Uterus (tissue), 4 donors: ENCODE measurements around the gene BLNK. TPM values are rescaled to one million over a fixed set of nuclear protein-coding genes. Genes with fewer than 3 reads are reported as not detected.

Experiments
- DNase-seq, 2 donors: peaks; one replicate each; pipeline ENCODE4 v3.0.0-alpha.2; 2019 to 2020
- H3K27ac ChIP-seq, 2 donors: fragments of 200-600 bp; sonication (generic); 1 replicate in 1 of 2; 2 replicates in 1 of 2; pipeline ENCODE4 v1.5.1; 2016 to 2018
- H3K27me3 ChIP-seq, 2 donors: fragments of 200-600 bp; sonication (generic); one replicate each; pipeline ENCODE4 v1.5.1; 2018 to 2019; ENCODE audit warnings: control low read depth in 1 of 2
- H3K36me3 ChIP-seq, 2 donors: fragments of 200-600 bp; sonication (generic); one replicate each; pipeline ENCODE4 v1.5.1; 2019; ENCODE audit warnings: control low read depth in 1 of 2
- H3K4me1 ChIP-seq, 2 donors: fragments of 200-600 bp; sonication (generic); one replicate each; pipeline ENCODE4 v1.5.1; 2018 to 2019; ENCODE audit warnings: control low read depth in 1 of 2
- H3K4me3 ChIP-seq, 2 donors: fragments of 200-600 bp; sonication (generic); 1 replicate in 1 of 2; 2 replicates in 1 of 2; pipeline ENCODE4 v1.5.1; 2018 to 2019; ENCODE audit warnings: mild to moderate bottlenecking in 1 of 2
- H3K9me3 ChIP-seq, 2 donors: fragments of 200-600 bp; sonication (generic); one replicate each; pipeline ENCODE4 v1.5.1; 2019; ENCODE audit warnings: control low read depth in 1 of 2
- POLR2A ChIP-seq, 2 donors: fragments of 450-650 bp; IDR thresholded peaks; one replicate each; pipeline ENCODE4 v1.6.1; 2016; ENCODE audit warnings: antibody characterized with exemption in 2 of 2, mild to moderate bottlenecking in 1 of 2, moderate library complexity in 1 of 2
- intact Hi-C: fragments of 100-400 bp; cut with DNase I; formaldehyde crosslinking; loops from one replicate; pipeline ENCODE4 v1.15.1; 2023; ENCODE audit warnings: low total_unique reads
- total RNA-seq, 4 donors: library from RNA; depleted of rRNA in 3 of 4; stranded (reverse); fragments of >200 nt in 3 of 4; gene quantifications; one replicate each; pipeline versions ENCODE4 v1.1.0 to v1.2.4, GENCODE V29; 2014 to 2023
- TF ChIP-seq, protein P1 (sequence below), 4 experiments: fragments of 200-600 bp in 2 of 4; fragments of 450-650 bp in 2 of 4; sonication (generic) in 2 of 4; IDR thresholded peaks; one replicate each; pipeline ENCODE4 v1.5.1; 2016 to 2019; ENCODE audit warnings: antibody characterized with exemption in 4 of 4, mild to moderate bottlenecking in 2 of 4, moderate library complexity in 1 of 4
- donor health status: DM: yes; HTN: yes; CAD: no.

BLNK gene
- total RNA-seq, 4 donors from 2014 or later, result 0.67 to 3.9 (median 1.8) TPM; not detected in 1

DNA sequence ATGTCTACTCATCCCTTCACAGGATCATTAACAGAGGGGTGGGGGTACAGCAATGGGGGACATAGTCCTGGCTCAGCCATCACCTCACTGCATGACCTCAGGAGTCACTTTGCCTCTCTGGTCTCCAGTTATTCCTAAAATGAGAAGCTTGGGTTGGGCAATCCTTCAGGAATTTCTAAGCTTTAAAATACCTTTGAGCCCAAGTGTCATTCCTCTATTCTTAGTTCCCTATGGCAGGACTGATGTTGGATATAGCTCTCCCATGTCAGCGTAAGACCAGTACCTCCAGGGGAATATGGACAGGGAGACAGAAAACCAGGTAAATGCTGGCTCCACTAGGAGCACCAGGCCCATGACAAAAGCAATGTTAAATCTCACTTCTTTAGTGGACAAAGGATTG, 34.5 kb downstream of the BLNK start:
- no peaks in the 10 kb centered on the region for H3K36me3 ChIP-seq
- no peak overlapping the region for H3K27ac ChIP-seq
- H3K27me3 ChIP-seq, result no peaks in the 10 kb centered on the region
- H3K4me1 ChIP-seq, result no peaks in the 10 kb centered on the region
- no peak overlapping the region for H3K4me3 ChIP-seq
- intact Hi-C loops, result no loop called here
- H3K9me3 ChIP-seq, result no peaks in the 10 kb centered on the region
- DNase-seq, result no peak
- TF ChIP-seq POLR2A (IDR thresholded peaks at IDR 0.05), result no peak
- TF ChIP-seq, protein P1, sequence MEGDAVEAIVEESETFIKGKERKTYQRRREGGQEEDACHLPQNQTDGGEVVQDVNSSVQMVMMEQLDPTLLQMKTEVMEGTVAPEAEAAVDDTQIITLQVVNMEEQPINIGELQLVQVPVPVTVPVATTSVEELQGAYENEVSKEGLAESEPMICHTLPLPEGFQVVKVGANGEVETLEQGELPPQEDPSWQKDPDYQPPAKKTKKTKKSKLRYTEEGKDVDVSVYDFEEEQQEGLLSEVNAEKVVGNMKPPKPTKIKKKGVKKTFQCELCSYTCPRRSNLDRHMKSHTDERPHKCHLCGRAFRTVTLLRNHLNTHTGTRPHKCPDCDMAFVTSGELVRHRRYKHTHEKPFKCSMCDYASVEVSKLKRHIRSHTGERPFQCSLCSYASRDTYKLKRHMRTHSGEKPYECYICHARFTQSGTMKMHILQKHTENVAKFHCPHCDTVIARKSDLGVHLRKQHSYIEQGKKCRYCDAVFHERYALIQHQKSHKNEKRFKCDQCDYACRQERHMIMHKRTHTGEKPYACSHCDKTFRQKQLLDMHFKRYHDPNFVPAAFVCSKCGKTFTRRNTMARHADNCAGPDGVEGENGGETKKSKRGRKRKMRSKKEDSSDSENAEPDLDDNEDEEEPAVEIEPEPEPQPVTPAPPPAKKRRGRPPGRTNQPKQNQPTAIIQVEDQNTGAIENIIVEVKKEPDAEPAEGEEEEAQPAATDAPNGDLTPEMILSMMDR (IDR thresholded peaks at IDR 0.05), result no peak

DNA sequence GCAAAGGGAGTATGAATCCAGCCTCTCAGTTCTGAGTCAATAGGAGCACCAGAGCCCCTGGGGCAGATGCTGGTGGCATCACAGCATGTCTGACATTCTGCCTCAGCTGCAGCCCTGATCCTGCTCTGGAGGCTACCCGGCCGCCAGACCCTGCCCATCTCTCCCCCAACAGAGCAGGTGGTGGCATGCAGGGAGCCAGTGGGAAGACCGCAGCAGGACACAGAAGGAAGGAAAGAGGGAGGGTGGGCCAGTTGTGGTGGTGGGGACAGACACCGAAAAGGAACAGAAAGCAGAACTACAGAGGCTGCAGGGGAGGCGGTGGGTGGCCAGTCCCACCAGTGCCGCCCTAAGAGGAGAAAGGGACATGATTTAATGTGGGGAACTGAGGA, 35.3 kb downstream of the BLNK start:
- Histone ChIP-seq H3K4me3 (no peak overlapping the region), H3K9me3 (no peaks in the 10 kb centered on the region), H3K27ac (no peak overlapping the region), H3K27me3 (no peaks in the 10 kb centered on the region), H3K36me3 (no peaks in the 10 kb centered on the region), H3K4me1 (no peaks in the 10 kb centered on the region)
- no peak for DNase-seq
- intact Hi-C loops, result no loop called here
- TF ChIP-seq, protein P1 (IDR thresholded peaks at IDR 0.05), result no peak
- no peak for TF ChIP-seq POLR2A (IDR thresholded peaks at IDR 0.05)

DNA sequence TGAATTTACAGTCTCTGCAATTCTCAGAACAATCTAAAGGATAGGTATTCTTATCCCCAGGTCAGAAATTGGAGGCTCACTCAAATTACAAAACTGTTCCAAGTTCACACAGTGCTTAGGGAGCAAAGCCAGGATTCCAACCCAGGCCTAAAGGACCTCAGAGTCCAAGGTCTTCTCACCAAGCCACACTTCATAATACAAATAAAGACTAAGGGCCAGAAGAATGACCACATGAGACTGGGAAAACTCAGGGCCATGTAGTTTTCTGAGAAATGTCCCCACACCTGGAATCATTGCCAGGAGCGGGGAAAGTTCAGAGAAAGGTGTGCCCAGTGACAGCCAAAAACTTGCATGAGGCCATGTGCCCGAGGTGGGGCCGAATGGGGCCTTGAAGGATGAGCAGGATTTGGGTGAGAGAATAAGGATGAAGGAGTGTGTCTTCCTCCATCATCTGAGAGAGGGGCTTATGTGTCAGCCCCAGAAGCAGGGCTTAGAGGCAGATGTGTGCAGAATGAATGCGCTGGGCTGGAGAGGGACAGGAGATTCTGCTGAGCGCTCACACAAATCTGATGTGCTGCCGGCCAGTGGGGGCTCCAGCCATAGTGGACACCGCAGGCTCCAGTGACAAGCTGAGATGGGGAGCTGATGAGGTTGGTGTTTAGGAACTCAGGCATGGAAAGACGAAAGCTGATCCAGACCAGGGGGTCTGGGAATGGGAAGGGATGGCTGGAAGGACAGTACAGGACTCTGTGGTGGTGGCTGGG, 35.9 kb downstream of the BLNK start:
- Histone ChIP-seq H3K9me3 (no peaks in the 10 kb centered on the region), H3K4me1 (no peaks in the 10 kb centered on the region), H3K27me3 (no peaks in the 10 kb centered on the region), H3K27ac (no peak overlapping the region), H3K4me3 (no peak overlapping the region), H3K36me3 (no peaks in the 10 kb centered on the region)
- intact Hi-C loops, result no loop called here
- TF ChIP-seq, protein P1 (IDR thresholded peaks at IDR 0.05), result no peak
- no peak for TF ChIP-seq POLR2A (IDR thresholded peaks at IDR 0.05)
- DNase-seq, result no peak

DNA sequence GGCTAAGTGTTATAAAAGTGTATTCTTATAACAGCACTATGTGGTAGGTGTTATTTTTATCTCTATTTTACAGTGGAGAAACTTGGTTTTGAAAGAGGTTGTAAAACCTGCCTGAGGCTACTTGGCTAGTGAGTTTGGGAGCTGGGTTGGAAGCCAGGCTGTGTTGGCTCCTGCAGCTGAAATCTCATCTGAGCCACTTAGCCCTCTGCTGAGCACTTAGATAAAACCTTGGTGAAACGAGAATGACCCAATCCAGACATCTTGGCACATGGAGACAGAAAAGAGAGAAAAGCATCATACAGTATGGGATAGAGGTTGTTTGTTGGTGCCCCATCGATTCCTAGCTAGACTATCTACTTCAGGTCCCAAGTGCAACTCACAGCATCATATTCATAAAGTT, 37.4 kb downstream of the BLNK start:
- no peaks in the 10 kb centered on the region for H3K9me3 ChIP-seq
- H3K27me3 ChIP-seq, result no peaks in the 10 kb centered on the region
- DNase-seq, result no peak
- H3K36me3 ChIP-seq, result no peaks in the 10 kb centered on the region
- no peaks in the 10 kb centered on the region for H3K4me1 ChIP-seq
- no peak overlapping the region for H3K27ac ChIP-seq
- no peak overlapping the region for H3K4me3 ChIP-seq
- no peak for TF ChIP-seq POLR2A (IDR thresholded peaks at IDR 0.05)
- TF ChIP-seq, protein P1 (IDR thresholded peaks at IDR 0.05), result no peak
- intact Hi-C loops, result no loop called here

DNA sequence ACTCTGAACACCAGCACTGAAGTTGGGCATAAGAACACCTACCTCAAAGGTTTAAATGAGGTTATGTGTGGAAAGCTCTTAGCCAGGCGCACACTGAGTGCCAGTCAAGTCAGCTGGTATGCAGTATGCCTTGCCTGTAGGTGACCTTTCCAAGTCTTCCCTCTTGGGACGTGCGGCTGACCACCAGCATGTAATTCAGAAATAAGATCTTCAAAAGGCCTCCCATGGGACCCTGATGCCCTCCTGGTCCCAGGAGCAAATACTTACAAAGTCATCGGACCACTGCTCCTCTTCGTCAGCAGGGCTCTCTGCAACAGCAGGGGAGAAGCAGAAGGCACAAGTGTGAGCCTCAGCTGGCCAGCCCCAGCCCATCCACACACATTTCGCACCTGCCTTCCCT, 40.8 kb downstream of the BLNK start:
- Histone ChIP-seq H3K9me3 (no peaks in the 10 kb centered on the region), H3K4me1 (no peaks in the 10 kb centered on the region), H3K4me3 (no peak overlapping the region), H3K36me3 (no peaks in the 10 kb centered on the region), H3K27ac (no peak overlapping the region), H3K27me3 (no peaks in the 10 kb centered on the region)
- DNase-seq, result no peak
- TF ChIP-seq, protein P1 (IDR thresholded peaks at IDR 0.05), result no peak
- no peak for TF ChIP-seq POLR2A (IDR thresholded peaks at IDR 0.05)
- intact Hi-C loops, result no loop called here
